Activated B cell treated with CpG ODN at 0.5 μM for 24 hours (primary cell): Measurements from ENCODE around the gene PDE3A. TPM values are rescaled to one million over a fixed set of nuclear protein-coding genes. Genes with fewer than 3 reads are reported as not detected.

Experiments used
- ATAC-seq: fragments of 200-7000 bp; cut with Tn5 transposase; one replicate; pipeline ENCODE4 v1.10.0; 2021; ENCODE audit warnings: low read depth, mild to moderate bottlenecking, moderate library complexity
- CTCF ChIA-PET: fragments of 350-600 bp; sonication (Branson Sonifier 250); formaldehyde crosslinking; loops from one replicate; lab custom pipeline; 2021; ENCODE audit warnings: antibody characterized with exemption; lab: Charles Lee
- POLR2A ChIA-PET: fragments of 350-600 bp; sonication (Branson Sonifier 250); formaldehyde crosslinking; loops from one replicate; lab custom pipeline; 2021; ENCODE audit warnings: antibody characterized with exemption; lab: Charles Lee
- DNase-seq: peaks from one replicate; pipeline ENCODE4 v3.0.0; 2022
- H3K27ac Mint-ChIP-seq: one replicate; pipeline ENCODE4 v1.8.0; 2020; ENCODE audit warnings: mixed read lengths
- H3K27me3 Mint-ChIP-seq: one replicate; pipeline ENCODE4 v1.8.0; 2021; ENCODE audit warnings: mixed read lengths
- H3K36me3 Mint-ChIP-seq: one replicate; pipeline ENCODE4 v1.8.0; 2021; ENCODE audit warnings: low read depth, mixed read lengths
- H3K4me1 Mint-ChIP-seq: one replicate; pipeline ENCODE4 v1.8.0; 2021; ENCODE audit warnings: mixed read lengths
- H3K4me3 Mint-ChIP-seq: one replicate; pipeline ENCODE4 v1.8.0; 2020; ENCODE audit warnings: mild to moderate bottlenecking, mixed read lengths
- H3K9me3 Mint-ChIP-seq: one replicate; pipeline ENCODE4 v1.8.0; 2020; ENCODE audit warnings: mixed read lengths
- CTCF ChIP-seq: fragments of 200-600 bp; IDR thresholded peaks from one replicate; pipeline ENCODE4 v1.8.0; 2022; ENCODE audit warnings: antibody characterized with exemption, mild to moderate bottlenecking
- intact Hi-C: fragments of 100-400 bp; cut with micrococcal nuclease; formaldehyde crosslinking; loops from one replicate; pipeline ENCODE4 v1.15.1; 2024
- total RNA-seq: library from RNA; stranded (reverse); gene quantifications from 2 replicates; pipeline ENCODE4 v1.2.3, GENCODE V29; 2022

The PDE3A gene
- total RNA-seq, 1 donor from 2014 or later = not detected

- intact Hi-C loops = no loop called here
- H3K4me1 Mint-ChIP-seq = no peaks in the 10 kb centered on the region
- H3K4me3 Mint-ChIP-seq = no peak overlapping the region
- no peak for ATAC-seq
- no peaks in the 10 kb centered on the region for H3K36me3 Mint-ChIP-seq
- TF ChIP-seq CTCF = no peak
- H3K27ac Mint-ChIP-seq = no peak overlapping the region
- DNase-seq = no peak
- POLR2A ChIA-PET = no interaction called here
- CTCF ChIA-PET = no interaction called here
- no peaks in the 10 kb centered on the region for H3K9me3 Mint-ChIP-seq
- H3K27me3 Mint-ChIP-seq = no peaks in the 10 kb centered on the region
Observed at GRCh38 chr12:20507056-20507455, 138.7 kb downstream of the PDE3A start.

- POLR2A ChIA-PET = no interaction called here
Observed at GRCh38 chr12:20507711-20508110, 139.4 kb downstream of the PDE3A start.

GRCh38 chr12:20508359-20508758, 140.0 kb downstream of the PDE3A start:
- no peak overlapping the region for H3K27ac Mint-ChIP-seq
- no peak for ATAC-seq
- no peaks in the 10 kb centered on the region for H3K9me3 Mint-ChIP-seq
- H3K27me3 Mint-ChIP-seq = no peaks in the 10 kb centered on the region
- no peaks in the 10 kb centered on the region for H3K4me1 Mint-ChIP-seq
- no peak for DNase-seq
- TF ChIP-seq CTCF = no peak
- ChIA-PET POLR2A (interaction anchor here (0.7 kb wide), 1 partner anchor 52 kb away, joined by 3 read pairs; no protein-coding TSS in a partner anchor), CTCF (no interaction called here)
- no peak overlapping the region for H3K4me3 Mint-ChIP-seq
- no peaks in the 10 kb centered on the region for H3K36me3 Mint-ChIP-seq
- intact Hi-C loops = no loop called here

More at GRCh38 chr12:20507711-20508110, 139.4 kb downstream of the PDE3A start:
- Mint-ChIP-seq H3K27me3 (no peaks in the 10 kb centered on the region), H3K9me3 (no peaks in the 10 kb centered on the region), H3K27ac (no peak overlapping the region), H3K4me1 (no peaks in the 10 kb centered on the region), H3K4me3 (no peak overlapping the region), H3K36me3 (no peaks in the 10 kb centered on the region)
- intact Hi-C loops = no loop called here
- CTCF ChIA-PET = no interaction called here
- ATAC-seq = no peak
- no peak for DNase-seq
- TF ChIP-seq CTCF = no peak

- CTCF ChIA-PET = no interaction called here
- POLR2A ChIA-PET = no interaction called here
- Mint-ChIP-seq H3K27ac (no peak overlapping the region), H3K27me3 (no peaks in the 10 kb centered on the region), H3K36me3 (no peaks in the 10 kb centered on the region), H3K4me3 (no peak overlapping the region), H3K9me3 (no peaks in the 10 kb centered on the region), H3K4me1 (no peaks in the 10 kb centered on the region)
- intact Hi-C loops = no loop called here
- ATAC-seq = no peak
- DNase-seq = no peak
- no peak for TF ChIP-seq CTCF
Observed at GRCh38 chr12:20508962-20509361, 140.6 kb downstream of the PDE3A start.

- H3K36me3 Mint-ChIP-seq = no peaks in the 10 kb centered on the region
- no peak for ATAC-seq
- CTCF ChIA-PET = no interaction called here
- POLR2A ChIA-PET = no interaction called here
- DNase-seq = no peak
- H3K4me3 Mint-ChIP-seq = no peak overlapping the region
- H3K4me1 Mint-ChIP-seq = no peaks in the 10 kb centered on the region
- no peak overlapping the region for H3K27ac Mint-ChIP-seq
- H3K27me3 Mint-ChIP-seq = no peaks in the 10 kb centered on the region
- intact Hi-C loops = no loop called here
- no peaks in the 10 kb centered on the region for H3K9me3 Mint-ChIP-seq
- TF ChIP-seq CTCF = no peak
Observed at GRCh38 chr12:20510811-20511210, 142.5 kb downstream of the PDE3A start.
